Fibroblast of lung (primary cell): ENCODE measurements around the gene ZNF598. TPM values are rescaled to one million over a fixed set of nuclear protein-coding genes. Genes with fewer than 3 reads are reported as not detected.
A peak's percentile ranks its signal among the peaks of the same experiment; 100 is the strongest.

Experiments used
- DNase-seq, 2 donors: peaks; one replicate each; pipeline versions ENCODE4 v3.0.0 to v3.0.0-alpha.2; 2010; ENCODE audit warnings: low read depth in 2 of 2
- H2AFZ ChIP-seq: 2 replicates; pipeline ENCODE4 v1.5.1; 2012; ENCODE audit warnings: low read length, control low read depth, inconsistent platforms
- H3K27ac ChIP-seq: 2 replicates; pipeline ENCODE4 v1.5.1; 2011; ENCODE audit warnings: low read length, control low read depth; ENCODE audit not compliant: insufficient read depth
- H3K27me3 ChIP-seq: 2 replicates; pipeline ENCODE4 v1.5.1; 2011; ENCODE audit warnings: mild to moderate bottlenecking, low read length; ENCODE audit not compliant: control insufficient read depth, insufficient read depth
- H3K36me3 ChIP-seq: 2 replicates; pipeline ENCODE4 v1.5.1; 2011; ENCODE audit warnings: low read length; ENCODE audit not compliant: control insufficient read depth, insufficient read depth
- H3K4me1 ChIP-seq: 2 replicates; pipeline ENCODE4 v1.5.1; 2011; ENCODE audit warnings: low read length; ENCODE audit not compliant: control insufficient read depth, insufficient read depth; ENCODE audit errors: extremely low read depth
- H3K4me2 ChIP-seq: 2 replicates; pipeline ENCODE4 v1.5.1; 2011; ENCODE audit warnings: low read length, control low read depth; ENCODE audit not compliant: insufficient read depth; ENCODE audit errors: extremely low read depth
- H3K4me3 ChIP-seq, 4 experiments: fragments of 200-600 bp in 1 of 4; sonication (generic) in 1 of 4; replicated peaks in 1 of 4; 2 replicates each; pipeline ENCODE4 v1.5.1; 2011 to 2016; ENCODE audit warnings: low read length in 4 of 4, low read depth in 3 of 4, mild to moderate bottlenecking in 3 of 4, control low read depth in 2 of 4, inconsistent platforms in 1 of 4, mixed read lengths in 1 of 4; ENCODE audit not compliant: insufficient read depth in 1 of 4; ENCODE audit errors: control extremely low read depth in 1 of 4
- H3K79me2 ChIP-seq: 2 replicates; pipeline ENCODE4 v1.5.1; 2012; ENCODE audit warnings: mild to moderate bottlenecking, low read length, inconsistent platforms; ENCODE audit not compliant: control insufficient read depth, insufficient read depth
- H3K9ac ChIP-seq: 2 replicates; pipeline ENCODE4 v1.5.1; 2011; ENCODE audit warnings: mild to moderate bottlenecking, low read length, control low read depth; ENCODE audit not compliant: insufficient read depth
- H3K9me3 ChIP-seq: 2 replicates; pipeline ENCODE4 v1.5.1; 2012; ENCODE audit warnings: low read depth, low read length; ENCODE audit not compliant: control insufficient read depth, insufficient read depth
- H4K20me1 ChIP-seq: 2 replicates; pipeline ENCODE4 v1.5.1; 2011; ENCODE audit warnings: low read length; ENCODE audit not compliant: control insufficient read depth, insufficient read depth; ENCODE audit errors: extremely low read depth
- EZH2 ChIP-seq: IDR thresholded peaks from 2 replicates; pipeline ENCODE4 v1.5.1; 2012; ENCODE audit warnings: low read length, control low read depth, mild to moderate bottlenecking; ENCODE audit errors: missing control alignments
- polyA plus RNA-seq, 2 donors: library from polyadenylated mRNA; depleted of rRNA in 1 of 2; stranded (reverse) in 1 of 2; unstranded in 1 of 2; fragments of >200 nt; gene quantifications; 2 replicates each; pipeline ENCODE4 v1.2.1, GENCODE V29; 2011 to 2012; ENCODE audit warnings: missing spikeins in 1 of 2
- total RNA-seq: library from RNA; depleted of rRNA; stranded (reverse); fragments of >200 nt; gene quantifications from 2 replicates; pipeline ENCODE4 v1.2.1, GENCODE V29; 2014
- TF ChIP-seq, protein P1 (sequence below), 2 donors: IDR thresholded peaks in 1 of 2; conservative IDR thresholded peaks in 1 of 2; 1 replicate in 1 of 2; 2 replicates in 1 of 2; pipeline ENCODE4 v1.5.1; 2011 to 2012; ENCODE audit warnings: low read length in 2 of 2, control low read depth in 1 of 2, inconsistent platforms in 1 of 2, low read depth in 1 of 2, mild to moderate bottlenecking in 1 of 2

Gene ZNF598
- total and polyA plus RNA-seq, 2 donors (not counting 1 experiment from before 2014, with no cell fraction given): 11.6 to 18.8 TPM

DNA sequence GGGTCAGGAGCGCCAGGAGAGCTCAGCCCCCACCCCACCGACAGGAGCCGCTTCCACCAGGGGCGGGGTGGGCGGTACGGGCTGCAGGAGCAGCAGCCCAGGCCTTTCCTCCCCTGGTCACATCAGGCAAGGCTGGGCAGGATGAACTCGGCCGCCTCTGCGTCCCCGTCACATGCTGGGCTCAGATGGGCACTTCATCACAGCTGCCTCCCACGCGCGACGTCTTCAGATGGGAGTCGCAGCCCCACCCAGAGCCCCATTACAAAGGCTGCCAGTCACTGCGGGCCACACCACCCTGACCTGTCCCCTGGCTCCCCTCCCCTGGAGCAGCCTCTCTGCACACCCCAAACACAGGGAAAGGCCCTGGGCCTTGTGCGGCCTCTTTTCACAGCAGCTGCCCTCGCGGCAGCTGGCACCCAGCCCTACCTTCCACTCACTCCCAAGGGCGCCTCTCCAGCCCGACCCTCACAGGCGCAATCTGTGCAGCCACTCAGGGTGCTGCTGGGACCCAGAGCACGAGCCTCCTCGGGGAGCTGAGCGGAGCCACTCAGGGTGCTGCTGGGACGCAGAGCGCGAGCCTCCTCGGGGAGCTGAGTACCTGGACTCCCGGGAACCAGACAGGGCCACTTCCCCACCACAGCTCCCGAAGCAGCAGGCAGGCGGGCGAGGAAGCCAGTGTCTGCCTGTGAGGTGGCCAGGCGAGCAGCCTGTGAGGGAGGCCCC lies 4.7 kb downstream of the ZNF598 start:
- Histone ChIP-seq H2AFZ (no peak overlapping the region), H3K27ac (no peak overlapping the region), H3K9ac (no peak overlapping the region), H3K79me2 (peaks cover 69% of the 10 kb centered on the region), H3K9me3 (no peaks in the 10 kb centered on the region), H3K4me1 (peaks cover 19% of the 10 kb centered on the region), H4K20me1 (no peaks in the 10 kb centered on the region), H3K36me3 (peaks cover 34% of the 10 kb centered on the region), H3K4me2 (no peak overlapping the region), H3K4me3 (no peak overlapping the region), H3K27me3 (no peaks in the 10 kb centered on the region)
- TF ChIP-seq EZH2: no peak
- TF ChIP-seq, protein P1, sequence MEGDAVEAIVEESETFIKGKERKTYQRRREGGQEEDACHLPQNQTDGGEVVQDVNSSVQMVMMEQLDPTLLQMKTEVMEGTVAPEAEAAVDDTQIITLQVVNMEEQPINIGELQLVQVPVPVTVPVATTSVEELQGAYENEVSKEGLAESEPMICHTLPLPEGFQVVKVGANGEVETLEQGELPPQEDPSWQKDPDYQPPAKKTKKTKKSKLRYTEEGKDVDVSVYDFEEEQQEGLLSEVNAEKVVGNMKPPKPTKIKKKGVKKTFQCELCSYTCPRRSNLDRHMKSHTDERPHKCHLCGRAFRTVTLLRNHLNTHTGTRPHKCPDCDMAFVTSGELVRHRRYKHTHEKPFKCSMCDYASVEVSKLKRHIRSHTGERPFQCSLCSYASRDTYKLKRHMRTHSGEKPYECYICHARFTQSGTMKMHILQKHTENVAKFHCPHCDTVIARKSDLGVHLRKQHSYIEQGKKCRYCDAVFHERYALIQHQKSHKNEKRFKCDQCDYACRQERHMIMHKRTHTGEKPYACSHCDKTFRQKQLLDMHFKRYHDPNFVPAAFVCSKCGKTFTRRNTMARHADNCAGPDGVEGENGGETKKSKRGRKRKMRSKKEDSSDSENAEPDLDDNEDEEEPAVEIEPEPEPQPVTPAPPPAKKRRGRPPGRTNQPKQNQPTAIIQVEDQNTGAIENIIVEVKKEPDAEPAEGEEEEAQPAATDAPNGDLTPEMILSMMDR (conservative IDR thresholded peaks at IDR 0.05 in 1 of 2, IDR thresholded peaks at IDR 0.05 in 1 of 2; ENCODE audit: low read depth in 1 of 2, low read length in 2 of 2): no peak
- DNase-seq: no peak

DNA sequence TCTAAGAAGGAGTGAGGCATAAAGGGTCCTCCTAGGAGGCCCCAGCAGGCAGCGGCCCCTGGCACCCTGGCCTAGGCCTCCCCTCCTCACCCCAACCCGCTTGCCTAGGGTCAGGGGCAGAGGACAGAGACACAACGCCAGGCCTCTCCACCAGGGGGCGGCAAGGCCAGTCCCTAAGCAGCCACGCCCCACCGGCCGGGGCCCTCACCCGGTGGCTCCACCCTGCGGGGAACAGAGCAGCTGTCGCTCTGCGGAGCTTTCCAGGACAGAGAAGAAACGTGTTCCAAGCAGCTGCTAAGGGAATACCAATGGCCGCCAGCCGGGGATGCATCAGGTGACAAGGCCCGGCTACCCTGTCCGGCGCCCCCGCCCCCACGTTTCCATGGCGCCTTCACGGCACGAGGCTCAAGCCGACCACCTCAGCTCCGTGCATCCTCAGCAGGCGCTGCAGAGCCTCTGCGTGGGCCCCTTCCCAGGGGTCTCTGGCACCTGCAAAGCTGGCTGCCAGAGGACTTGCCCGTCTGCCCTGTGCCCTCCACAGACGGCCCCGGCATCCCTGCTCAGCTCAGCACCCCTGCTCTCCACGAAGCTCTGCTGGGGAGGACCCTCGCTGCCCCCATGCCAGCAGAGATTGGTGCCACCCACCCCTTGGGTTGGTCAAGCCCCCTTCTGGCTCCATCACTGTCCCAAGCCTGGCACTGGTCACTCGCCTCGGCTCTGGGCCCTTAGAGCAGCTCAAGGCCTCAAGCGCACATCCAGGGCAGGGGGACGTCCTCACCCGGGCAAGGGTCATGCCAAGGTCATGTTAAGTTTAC lies 5.6 kb downstream of the ZNF598 start:
- H3K36me3 ChIP-seq: peaks cover 42% of the 10 kb centered on the region
- H3K9me3 ChIP-seq: no peaks in the 10 kb centered on the region
- peaks cover 19% of the 10 kb centered on the region for H3K4me1 ChIP-seq
- no peaks in the 10 kb centered on the region for H3K27me3 ChIP-seq
- peak; percentile 76 to 87 for DNase-seq
- no peak overlapping the region for H3K4me3 ChIP-seq
- no peak overlapping the region for H2AFZ ChIP-seq
- no peaks in the 10 kb centered on the region for H4K20me1 ChIP-seq
- no peak overlapping the region for H3K9ac ChIP-seq
- H3K27ac ChIP-seq: no peak overlapping the region
- peaks cover 64% of the 10 kb centered on the region for H3K79me2 ChIP-seq
- peak overlapping the region; percentile 23 for H3K4me2 ChIP-seq
- TF ChIP-seq, protein P1 (conservative IDR thresholded peaks at IDR 0.05 in 1 of 2, IDR thresholded peaks at IDR 0.05 in 1 of 2; ENCODE audit: low read depth in 1 of 2, low read length in 2 of 2): peak; percentile 81 to 96
- no peak for TF ChIP-seq EZH2

DNA sequence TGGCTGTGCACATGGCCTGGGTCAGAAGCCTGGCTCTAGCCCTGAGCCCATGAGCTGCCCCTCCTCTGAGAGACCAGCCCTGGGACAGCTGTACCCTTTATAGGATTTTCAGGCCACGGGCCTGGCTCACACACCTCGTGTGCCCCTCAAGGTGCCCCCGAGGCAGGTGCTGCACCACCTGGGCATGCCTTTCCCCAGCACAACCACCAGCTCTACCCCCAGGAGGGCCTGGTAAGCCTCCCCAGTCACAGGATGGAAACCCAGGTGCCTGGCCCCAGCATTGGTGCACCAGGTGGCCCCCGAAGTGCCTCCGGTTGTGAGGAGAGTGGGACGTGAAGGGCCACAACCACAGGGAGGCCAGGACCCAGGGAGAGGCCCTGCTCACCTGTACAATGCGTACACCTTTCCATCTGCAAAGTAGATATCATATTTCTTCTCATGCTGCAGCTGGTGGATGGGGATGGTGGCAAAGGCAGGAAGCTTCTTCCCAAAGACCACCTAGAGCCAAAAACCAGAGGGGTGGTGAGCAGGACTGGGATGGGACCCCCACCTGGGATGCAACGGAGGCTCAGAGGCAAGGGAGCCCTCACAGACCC lies 6.3 kb downstream of the ZNF598 start:
- no peaks in the 10 kb centered on the region for H3K9me3 ChIP-seq
- H3K4me2 ChIP-seq: no peak overlapping the region
- peaks cover 45% of the 10 kb centered on the region for H3K36me3 ChIP-seq
- no peak overlapping the region for H3K27ac ChIP-seq
- TF ChIP-seq, protein P1 (conservative IDR thresholded peaks at IDR 0.05 in 1 of 2, IDR thresholded peaks at IDR 0.05 in 1 of 2; ENCODE audit: low read depth in 1 of 2, low read length in 2 of 2): no peak
- no peak for TF ChIP-seq EZH2
- no peak overlapping the region for H3K9ac ChIP-seq
- H2AFZ ChIP-seq: no peak overlapping the region
- no peaks in the 10 kb centered on the region for H3K27me3 ChIP-seq
- H4K20me1 ChIP-seq: no peaks in the 10 kb centered on the region
- no peak overlapping the region for H3K4me3 ChIP-seq
- DNase-seq: no peak
- peaks cover 19% of the 10 kb centered on the region for H3K4me1 ChIP-seq
- peaks cover 57% of the 10 kb centered on the region for H3K79me2 ChIP-seq
